Activated gamma-delta T cell (primary cell): Measurements from ENCODE around the gene DRICH1.
"Not testable (repeated sequence)": the region's sequence is repeated elsewhere in the genome, so short reads cannot be mapped to it uniquely, and the experiment has no call there.

Experiments
- DNase-seq: peaks from one replicate; lab custom pipeline; 2025; lab: John Stamatoyannopoulos, UW

The DRICH1 gene

GRCh38 chr22:23566705-23567475 is 65.2 kb downstream of the DRICH1 start:
- DNase-seq = no peak

GRCh38 chr22:23565915-23566704 is 66.0 kb downstream of the DRICH1 start:
- DNase-seq = no peak

GRCh38 chr22:23565305-23565914 is 66.7 kb downstream of the DRICH1 start:
- DNase-seq = no peak

- DNase-seq = no peak
Measured at GRCh38 chr22:23564276-23564675, 67.8 kb downstream of the DRICH1 start.

GRCh38 chr22:23563111-23563510 is 69.0 kb downstream of the DRICH1 start:
- no peak for DNase-seq

- DNase-seq = no peak
Measured at GRCh38 chr22:23562186-23562585, 69.9 kb downstream of the DRICH1 start.

GRCh38 chr22:23561025-23561510 is 71.1 kb downstream of the DRICH1 start:
- not testable (repeated sequence) for DNase-seq

- DNase-seq = not testable (repeated sequence)
Measured at GRCh38 chr22:23560215-23560614, 71.9 kb downstream of the DRICH1 start.
